Lung (tissue), 12 donors: ENCODE measurements around the gene ZEB2. TPM values are rescaled to one million over a fixed set of nuclear protein-coding genes. Genes with fewer than 3 reads are reported as not detected.

Experiments used
- ATAC-seq: fragments of 200-7000 bp; cut with Tn5 transposase; one replicate; pipeline ENCODE4 v1.9.1; 2020; ENCODE audit warnings: moderate number of reproducible peaks; ENCODE audit not compliant: insufficient read depth, low FRiP score
- DNase-seq, 3 donors: peaks; one replicate each; pipeline ENCODE4 v3.0.0-alpha.2; 2013 to 2017
- H3K27ac ChIP-seq, 2 donors: one replicate each; pipeline ENCODE4 v1.5.1; 2013; ENCODE audit warnings: mild to moderate bottlenecking in 2 of 2, moderate library complexity in 2 of 2, control low read depth in 1 of 2, inconsistent platforms in 1 of 2, low read depth in 1 of 2, low read length in 1 of 2
- H3K27me3 ChIP-seq, 3 donors: one replicate each; pipeline ENCODE4 v1.5.1; 2013; ENCODE audit warnings: low read length in 2 of 3; ENCODE audit not compliant: control insufficient read depth in 3 of 3, insufficient read depth in 3 of 3
- H3K36me3 ChIP-seq, 4 donors: one replicate each; pipeline ENCODE4 v1.5.1; 2013; ENCODE audit warnings: low read length in 4 of 4, mild to moderate bottlenecking in 1 of 4, moderate library complexity in 1 of 4; ENCODE audit not compliant: control insufficient read depth in 4 of 4, insufficient read depth in 4 of 4
- H3K4me1 ChIP-seq, 5 donors: one replicate each; pipeline ENCODE4 v1.5.1; 2013; ENCODE audit warnings: low read length in 5 of 5, mild to moderate bottlenecking in 2 of 5, moderate library complexity in 1 of 5; ENCODE audit not compliant: control insufficient read depth in 5 of 5, insufficient read depth in 5 of 5
- H3K4me3 ChIP-seq: one replicate; pipeline ENCODE4 v1.5.1; 2013; ENCODE audit warnings: mild to moderate bottlenecking, control low read depth, moderate library complexity
- H3K9ac ChIP-seq, 2 donors: one replicate each; pipeline ENCODE4 v1.5.1; 2013; ENCODE audit warnings: low read length in 2 of 2, control low read depth in 1 of 2; ENCODE audit not compliant: insufficient read depth in 1 of 2
- H3K9me3 ChIP-seq, 4 donors: one replicate each; pipeline ENCODE4 v1.5.1; 2013; ENCODE audit warnings: low read length in 3 of 4, mild to moderate bottlenecking in 1 of 4, moderate library complexity in 1 of 4; ENCODE audit not compliant: control insufficient read depth in 4 of 4, insufficient read depth in 3 of 4
- CTCF ChIP-seq: IDR thresholded peaks from 2 replicates; pipeline ENCODE4 v1.5.1; 2012; ENCODE audit warnings: mild to moderate bottlenecking; ENCODE audit errors: control extremely low read depth, extremely low read depth
- WGBS, 2 donors: extraction: QIAGEN DNeasy Blood & Tissue Kit; methylation state at CpG; one replicate each; pipeline ENCODE4 v1.1.7; 2013; 5-methylcytosine and 5-hydroxymethylcytosine counted together
- polyA plus RNA-seq, 2 donors: library from polyadenylated mRNA; stranded (reverse); fragments of 200-250 nt; gene quantifications; one replicate each; pipeline ENCODE4 v1.2.1, GENCODE V29; 2013
- total RNA-seq, 2 donors: library from RNA; depleted of rRNA in 1 of 2; stranded (reverse); fragments of >200 nt in 1 of 2; gene quantifications; one replicate each; pipeline ENCODE4 v1.2.1, GENCODE V29; 2014 to 2021
- donor health status: control.
- donor health status: control.
- donor health status: Bipolar disorder and iron deficiency.
- donor health status: healthy.
- donor health status: DM: yes; HTN: yes; CAD: no.

The ZEB2 gene
- total and polyA plus RNA-seq, 4 donors: 27.0 to 332 (median 127) TPM

- 79 to 83% methylated on average over 4 of the region's 4 CpGs for WGBS, 2 donors
- no peak for TF ChIP-seq CTCF
- Histone ChIP-seq H3K27ac (no peak overlapping the region), H3K9me3 (no peaks in the 10 kb centered on the region), H3K4me3 (no peak overlapping the region), H3K36me3 (no peaks in the 10 kb centered on the region), H3K4me1 (no peaks in the 10 kb centered on the region), H3K27me3 (no peaks in the 10 kb centered on the region), H3K9ac (no peak overlapping the region)
- ATAC-seq: peak; percentile 73
- no peak for DNase-seq
Measured at GRCh38 chr2:144357623-144358373, 162.1 kb downstream of the ZEB2 start.

- Histone ChIP-seq H3K27ac (no peak overlapping the region), H3K4me1 (no peaks in the 10 kb centered on the region), H3K27me3 (no peaks in the 10 kb centered on the region), H3K9me3 (no peaks in the 10 kb centered on the region), H3K9ac (no peak overlapping the region), H3K4me3 (no peak overlapping the region), H3K36me3 (no peaks in the 10 kb centered on the region)
- no peak for TF ChIP-seq CTCF
- WGBS, 2 donors: 88 to 91% methylated on average over 3 of the region's 3 CpGs
- DNase-seq: no peak
- ATAC-seq: no peak
Measured at GRCh38 chr2:144356402-144356801, 163.5 kb downstream of the ZEB2 start.

GRCh38 chr2:144354953-144355352 lies 165.0 kb downstream of the ZEB2 start:
- Histone ChIP-seq H3K4me1 (no peaks in the 10 kb centered on the region), H3K27ac (no peak overlapping the region), H3K9me3 (no peaks in the 10 kb centered on the region), H3K9ac (no peak overlapping the region), H3K36me3 (no peaks in the 10 kb centered on the region), H3K4me3 (no peak overlapping the region), H3K27me3 (no peaks in the 10 kb centered on the region)
- 57 to 67% methylated on average over 3 of the region's 3 CpGs for WGBS, 2 donors
- TF ChIP-seq CTCF: no peak
- ATAC-seq: no peak
- no peak for DNase-seq

- 92 to 94% methylated on average over 5 of the region's 5 CpGs for WGBS, 2 donors
- no peaks in the 10 kb centered on the region for H3K36me3 ChIP-seq
- H3K9ac ChIP-seq: no peak overlapping the region
- H3K4me1 ChIP-seq: peaks cover 0 to 4% (median 0%) of the 10 kb centered on the region in 5 donors
- no peak overlapping the region for H3K4me3 ChIP-seq
- H3K27ac ChIP-seq: no peak overlapping the region
- H3K27me3 ChIP-seq: no peaks in the 10 kb centered on the region
- ATAC-seq (no peak), DNase-seq (no peak)
- H3K9me3 ChIP-seq: no peaks in the 10 kb centered on the region
- TF ChIP-seq CTCF: no peak
Measured at GRCh38 chr2:144351687-144352086, 168.2 kb downstream of the ZEB2 start.
